ENCODE results near the gene PRPH2. TPM values are rescaled to one million over a fixed set of nuclear protein-coding genes. Genes with fewer than 3 reads are reported as not detected.

The PRPH2 gene, protein sequence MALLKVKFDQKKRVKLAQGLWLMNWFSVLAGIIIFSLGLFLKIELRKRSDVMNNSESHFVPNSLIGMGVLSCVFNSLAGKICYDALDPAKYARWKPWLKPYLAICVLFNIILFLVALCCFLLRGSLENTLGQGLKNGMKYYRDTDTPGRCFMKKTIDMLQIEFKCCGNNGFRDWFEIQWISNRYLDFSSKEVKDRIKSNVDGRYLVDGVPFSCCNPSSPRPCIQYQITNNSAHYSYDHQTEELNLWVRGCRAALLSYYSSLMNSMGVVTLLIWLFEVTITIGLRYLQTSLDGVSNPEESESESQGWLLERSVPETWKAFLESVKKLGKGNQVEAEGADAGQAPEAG
- polyA plus RNA-seq: 1 to 10 TPM in 1 of 4 donors, under 1 TPM in 1, not detected in 2; 0.92 to 1.1 TPM
- long read RNA-seq, donor 1: 0 reads
- long read RNA-seq, donor 2: 0 reads
- long read RNA-seq, donor 3: 0 reads
- long read RNA-seq, donor 4: 0 reads
- long read RNA-seq, donor 5: 0 reads
- long read RNA-seq, donor 6, partial matches to known transcripts: 0 of 1 reads
- long read RNA-seq, donor 6, other reads (novel, unspliced or antisense): 0 of 1 reads
- long read RNA-seq, donor 7: 0 reads
- long read RNA-seq, donor 8: 0 reads
- long read RNA-seq, donor 9: 0 reads
- long read RNA-seq, donor 10: 0 reads

GRCh38 chr6:42722497-42722896 lies at the start of gene PRPH2:
TSS of gene PRPH2 (minus strand) at chr6:42722597. CDS start at chr6:42722334, 263 bp downstream.
- whole genome bisulfite sequencing, 3 donors: 87 to 94% (median 89%) methylated on average over 6 of the region's 6 CpGs
- no peak for FAIRE-seq
- no peak for DNase-seq

GRCh38 chr6:42771741-42772100 lies 49.3 kb upstream of the PRPH2 start:
- FAIRE-seq (no peak), DNase-seq (no peak)
- Histone ChIP-seq H3K4me3 (ENCODE audit: low read depth in 1 of 3, low read length in 3 of 3) (no peak overlapping the region), H3K4me1 (ENCODE audit: control insufficient read depth in 3 of 3, insufficient read depth in 2 of 3, low read depth in 1 of 3, low read length in 2 of 3) (peaks cover 0 to 11% (median 8%) of the 10 kb centered on the region in 3 donors), H3K27ac (ENCODE audit: low read depth in 1 of 3, low read length in 2 of 3) (peak overlapping the region in 1 of 3 donors; percentile 55), H3K27me3 (ENCODE audit: control insufficient read depth in 3 of 3, insufficient read depth in 3 of 3, low read length in 3 of 3) (no peaks in the 10 kb centered on the region), H3K36me3 (ENCODE audit: control insufficient read depth in 3 of 3, insufficient read depth in 2 of 3, low read depth in 1 of 3, low read length in 3 of 3) (peaks cover 0 to 8% (median 0%) of the 10 kb centered on the region in 3 donors), H3K9me3 (ENCODE audit: control insufficient read depth in 2 of 2, insufficient read depth in 1 of 2, low read depth in 1 of 2, low read length in 1 of 2) (no peaks in the 10 kb centered on the region)
- 51 to 57% (median 54%) methylated on average over 3 of the region's 3 CpGs for WGBS, 3 donors

More at GRCh38 chr6:42722497-42722896, at the start of gene PRPH2:
- Histone ChIP-seq H3K27ac (ENCODE audit: low read depth in 1 of 3, low read length in 2 of 3) (no peak within 1 kb of the TSS), H3K27me3 (ENCODE audit: control insufficient read depth in 3 of 3, insufficient read depth in 3 of 3, low read length in 3 of 3) (peaks cover 0 to 7% (median 0%) of the 10 kb centered on the region in 3 donors), H3K9me3 (ENCODE audit: control insufficient read depth in 2 of 2, insufficient read depth in 1 of 2, low read depth in 1 of 2, low read length in 1 of 2) (no peaks in the 10 kb centered on the region), H3K36me3 (ENCODE audit: control insufficient read depth in 3 of 3, insufficient read depth in 2 of 3, low read depth in 1 of 3, low read length in 3 of 3) (peaks cover 0 to 6% (median 0%) of the 10 kb centered on the region in 3 donors), H3K4me3 (ENCODE audit: low read depth in 1 of 3, low read length in 3 of 3) (no peak within 1 kb of the TSS), H3K4me1 (ENCODE audit: control insufficient read depth in 3 of 3, insufficient read depth in 2 of 3, low read depth in 1 of 3, low read length in 2 of 3) (peaks cover 0 to 5% (median 0%) of the 10 kb centered on the region in 3 donors)

DNA sequence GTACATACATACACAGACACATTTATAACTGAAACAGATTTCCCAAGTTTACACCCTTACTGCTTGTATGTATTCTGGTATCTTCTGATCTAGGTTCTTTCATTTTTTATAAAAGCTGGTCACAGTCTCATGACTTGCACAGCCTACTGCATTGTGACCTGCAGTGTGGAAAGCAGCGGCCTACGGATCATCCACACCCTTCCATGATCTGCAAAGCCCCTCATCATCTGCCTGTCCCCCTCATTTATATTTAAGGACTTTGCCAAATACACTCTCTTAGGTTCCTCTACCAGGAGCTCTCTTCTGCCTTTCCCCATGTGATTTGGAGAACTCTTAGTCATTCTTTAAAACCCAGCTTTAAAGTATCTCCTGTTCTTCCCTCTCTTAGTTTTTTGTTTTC lies 47.4 kb upstream of the PRPH2 start:
- peaks cover 0 to 11% (median 8%) of the 10 kb centered on the region in 3 donors for H3K4me1 ChIP-seq (ENCODE audit: control insufficient read depth in 3 of 3, insufficient read depth in 2 of 3, low read depth in 1 of 3, low read length in 2 of 3)
- FAIRE-seq: no peak
- H3K27ac ChIP-seq (ENCODE audit: low read depth in 1 of 3, low read length in 2 of 3): no peak overlapping the region
- no peak for DNase-seq
- H3K9me3 ChIP-seq (ENCODE audit: control insufficient read depth in 2 of 2, insufficient read depth in 1 of 2, low read depth in 1 of 2, low read length in 1 of 2): no peaks in the 10 kb centered on the region
- no peaks in the 10 kb centered on the region for H3K27me3 ChIP-seq (ENCODE audit: control insufficient read depth in 3 of 3, insufficient read depth in 3 of 3, low read length in 3 of 3)
- 88 to 98% (median 93%) methylated on average over 2 of the region's 2 CpGs for WGBS, 3 donors
- peaks cover 0 to 8% (median 0%) of the 10 kb centered on the region in 3 donors for H3K36me3 ChIP-seq (ENCODE audit: control insufficient read depth in 3 of 3, insufficient read depth in 2 of 3, low read depth in 1 of 3, low read length in 3 of 3)
- H3K4me3 ChIP-seq (ENCODE audit: low read depth in 1 of 3, low read length in 3 of 3): no peak overlapping the region

DNA sequence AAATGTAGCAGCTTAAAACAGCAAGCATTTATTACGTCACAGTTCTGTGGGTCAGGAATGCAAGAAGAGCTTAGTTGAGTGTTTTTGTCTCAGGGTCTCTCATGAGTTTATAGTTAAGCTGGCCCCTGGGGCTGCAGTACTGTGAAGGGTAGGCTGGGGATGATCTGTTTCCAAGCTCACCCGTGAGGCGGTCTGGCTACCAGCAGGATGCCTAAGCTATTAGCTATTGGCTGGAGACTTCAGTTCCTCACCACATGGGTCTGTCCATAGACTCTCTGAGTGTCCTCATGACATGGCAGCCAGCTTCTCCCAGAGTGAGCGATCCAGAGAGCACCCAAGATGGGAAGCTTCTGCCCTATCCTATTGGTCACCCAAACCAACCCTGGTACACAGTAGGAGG lies 46.7 kb upstream of the PRPH2 start:
- Histone ChIP-seq H3K27ac (ENCODE audit: low read depth in 1 of 3, low read length in 2 of 3) (no peak overlapping the region), H3K4me3 (ENCODE audit: low read depth in 1 of 3, low read length in 3 of 3) (no peak overlapping the region), H3K9me3 (ENCODE audit: control insufficient read depth in 2 of 2, insufficient read depth in 1 of 2, low read depth in 1 of 2, low read length in 1 of 2) (no peaks in the 10 kb centered on the region), H3K36me3 (ENCODE audit: control insufficient read depth in 3 of 3, insufficient read depth in 2 of 3, low read depth in 1 of 3, low read length in 3 of 3) (peaks cover 0 to 8% (median 0%) of the 10 kb centered on the region in 3 donors), H3K27me3 (ENCODE audit: control insufficient read depth in 3 of 3, insufficient read depth in 3 of 3, low read length in 3 of 3) (no peaks in the 10 kb centered on the region), H3K4me1 (ENCODE audit: control insufficient read depth in 3 of 3, insufficient read depth in 2 of 3, low read depth in 1 of 3, low read length in 2 of 3) (peaks cover 0 to 11% (median 3%) of the 10 kb centered on the region in 3 donors)
- WGBS, 3 donors: 98 to 99% (median 98%) methylated on average over 4 of the region's 4 CpGs
- FAIRE-seq (no peak), DNase-seq (no peak)

DNA sequence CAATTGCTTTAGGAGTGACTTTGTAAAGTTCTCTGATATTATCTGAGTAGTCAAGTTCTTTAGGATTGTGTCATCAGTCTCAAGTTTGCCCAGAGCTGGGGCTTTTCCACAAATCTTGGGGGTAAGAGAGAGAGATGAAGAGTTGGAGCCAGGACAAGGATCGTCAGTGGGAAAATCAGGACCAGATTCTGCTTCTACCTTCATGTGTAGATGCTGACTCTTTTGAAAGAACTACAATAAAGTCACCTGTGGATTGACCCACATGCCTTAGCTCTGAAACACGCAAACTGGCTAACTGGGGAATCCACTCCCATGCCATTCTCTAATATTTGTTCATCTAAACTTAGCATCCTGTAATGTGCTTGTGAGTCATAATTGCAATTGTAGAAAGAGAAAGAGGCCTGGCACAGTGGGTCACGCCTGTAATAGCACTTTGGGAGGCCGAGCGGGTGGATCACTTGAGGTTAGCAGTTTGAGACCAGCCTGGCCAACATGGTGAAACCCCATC lies 43.8 kb upstream of the PRPH2 start:
- no peak for FAIRE-seq

GRCh38 chr6:42764911-42765648 lies 42.7 kb upstream of the PRPH2 start:
- WGBS, 3 donors: 85 to 90% (median 89%) methylated on average over 9 of the region's 9 CpGs
- H3K9me3 ChIP-seq (ENCODE audit: control insufficient read depth in 2 of 2, insufficient read depth in 1 of 2, low read depth in 1 of 2, low read length in 1 of 2): no peaks in the 10 kb centered on the region
- no peak overlapping the region for H3K4me3 ChIP-seq (ENCODE audit: low read depth in 1 of 3, low read length in 3 of 3)
- no peak overlapping the region for H3K27ac ChIP-seq (ENCODE audit: low read depth in 1 of 3, low read length in 2 of 3)
- DNase-seq (no peak), FAIRE-seq (no peak)
- peaks cover 0 to 4% (median 2%) of the 10 kb centered on the region in 3 donors for H3K4me1 ChIP-seq (ENCODE audit: control insufficient read depth in 3 of 3, insufficient read depth in 2 of 3, low read depth in 1 of 3, low read length in 2 of 3)
- peaks cover 0 to 8% (median 0%) of the 10 kb centered on the region in 3 donors for H3K36me3 ChIP-seq (ENCODE audit: control insufficient read depth in 3 of 3, insufficient read depth in 2 of 3, low read depth in 1 of 3, low read length in 3 of 3)
- no peaks in the 10 kb centered on the region for H3K27me3 ChIP-seq (ENCODE audit: control insufficient read depth in 3 of 3, insufficient read depth in 3 of 3, low read length in 3 of 3)

More for the DNA sequence above, 43.8 kb upstream of the PRPH2 start:
- H3K27ac ChIP-seq (ENCODE audit: low read depth in 1 of 3, low read length in 2 of 3): no peak overlapping the region
- H3K27me3 ChIP-seq (ENCODE audit: control insufficient read depth in 3 of 3, insufficient read depth in 3 of 3, low read length in 3 of 3): no peaks in the 10 kb centered on the region
- H3K4me1 ChIP-seq (ENCODE audit: control insufficient read depth in 3 of 3, insufficient read depth in 2 of 3, low read depth in 1 of 3, low read length in 2 of 3): peaks cover 0 to 10% (median 2%) of the 10 kb centered on the region in 3 donors
- no peaks in the 10 kb centered on the region for H3K9me3 ChIP-seq (ENCODE audit: control insufficient read depth in 2 of 2, insufficient read depth in 1 of 2, low read depth in 1 of 2, low read length in 1 of 2)
- H3K36me3 ChIP-seq (ENCODE audit: control insufficient read depth in 3 of 3, insufficient read depth in 2 of 3, low read depth in 1 of 3, low read length in 3 of 3): peaks cover 0 to 8% (median 0%) of the 10 kb centered on the region in 3 donors
- no peak for DNase-seq
- no peak overlapping the region for H3K4me3 ChIP-seq (ENCODE audit: low read depth in 1 of 3, low read length in 3 of 3)
- WGBS, 3 donors: 92 to 96% (median 93%) methylated on average over 5 of the region's 5 CpGs

- H3K4me3 ChIP-seq (ENCODE audit: low read depth in 1 of 3, low read length in 3 of 3): no peak overlapping the region
- H3K9me3 ChIP-seq (ENCODE audit: control insufficient read depth in 2 of 2, insufficient read depth in 1 of 2, low read depth in 1 of 2, low read length in 1 of 2): no peaks in the 10 kb centered on the region
- peak; percentile 45 to 69 for DNase-seq
- H3K4me1 ChIP-seq (ENCODE audit: control insufficient read depth in 3 of 3, insufficient read depth in 2 of 3, low read depth in 1 of 3, low read length in 2 of 3): peaks cover 0 to 4% (median 2%) of the 10 kb centered on the region in 3 donors
- H3K27me3 ChIP-seq (ENCODE audit: control insufficient read depth in 3 of 3, insufficient read depth in 3 of 3, low read length in 3 of 3): no peaks in the 10 kb centered on the region
- peak overlapping the region in 1 of 3 donors; percentile 47 for H3K27ac ChIP-seq (ENCODE audit: low read depth in 1 of 3, low read length in 2 of 3)
- peaks cover 0 to 8% (median 0%) of the 10 kb centered on the region in 3 donors for H3K36me3 ChIP-seq (ENCODE audit: control insufficient read depth in 3 of 3, insufficient read depth in 2 of 3, low read depth in 1 of 3, low read length in 3 of 3)
- 26 to 65% (median 39%) methylated on average over 3 of the region's 3 CpGs for WGBS, 3 donors
- no peak for FAIRE-seq
These were observed 40.6 kb upstream of the PRPH2 start for GRCh38 chr6:42762950-42763349.

GRCh38 chr6:42762426-42762859 lies 40.0 kb upstream of the PRPH2 start:
- FAIRE-seq (no peak), DNase-seq (peak; percentile 74 to 84)
- peaks cover 0 to 6% (median 0%) of the 10 kb centered on the region in 3 donors for H3K36me3 ChIP-seq (ENCODE audit: control insufficient read depth in 3 of 3, insufficient read depth in 2 of 3, low read depth in 1 of 3, low read length in 3 of 3)
- no peaks in the 10 kb centered on the region for H3K27me3 ChIP-seq (ENCODE audit: control insufficient read depth in 3 of 3, insufficient read depth in 3 of 3, low read length in 3 of 3)
- H3K4me3 ChIP-seq (ENCODE audit: low read depth in 1 of 3, low read length in 3 of 3): no peak overlapping the region
- H3K27ac ChIP-seq (ENCODE audit: low read depth in 1 of 3, low read length in 2 of 3): peak overlapping the region in 2 of 3 donors; percentile 47 to 58
- peaks cover 0 to 4% (median 2%) of the 10 kb centered on the region in 3 donors for H3K4me1 ChIP-seq (ENCODE audit: control insufficient read depth in 3 of 3, insufficient read depth in 2 of 3, low read depth in 1 of 3, low read length in 2 of 3)
- no peaks in the 10 kb centered on the region for H3K9me3 ChIP-seq (ENCODE audit: control insufficient read depth in 2 of 2, insufficient read depth in 1 of 2, low read depth in 1 of 2, low read length in 1 of 2)
- WGBS, 3 donors: 52 to 84% (median 68%) methylated on average over 3 of the region's 3 CpGs
